Hepatocyte (in vitro differentiated cells): ENCODE measurements around the gene GOLGA2.

Experiments used
- CTCF ChIP-seq: fragments of 200-600 bp; sonication (generic); IDR thresholded peaks from 2 replicates; pipeline ENCODE4 v1.5.1; 2016; ENCODE audit warnings: antibody characterized with exemption, mild to moderate bottlenecking; ENCODE audit not compliant: poor library complexity
- EZH2 ChIP-seq: fragments of 200-600 bp; sonication (generic); IDR thresholded peaks from 2 replicates; pipeline ENCODE4 v1.6.1; 2016; ENCODE audit warnings: antibody characterized with exemption, mild to moderate bottlenecking, borderline replicate concordance

DNA sequence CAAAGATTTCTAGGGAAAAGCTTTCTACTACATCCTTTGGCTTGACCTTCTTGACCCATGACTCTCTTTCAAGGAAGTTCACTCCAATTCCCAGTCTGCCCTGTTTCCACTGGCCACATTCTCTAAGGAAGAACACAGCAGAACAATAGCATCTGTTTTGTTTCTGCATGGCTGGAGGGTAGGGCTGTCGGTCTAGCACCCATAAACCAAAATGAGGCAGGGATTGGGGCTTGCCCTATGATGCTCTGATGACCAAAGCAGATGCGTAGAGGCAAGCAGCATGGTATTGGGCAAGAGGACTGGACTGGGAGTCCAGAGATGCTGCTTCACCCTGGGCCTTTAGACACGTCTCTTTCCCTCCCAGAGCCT lies 24.1 kb downstream of the GOLGA2 start:
- TF ChIP-seq EZH2 = no peak
- no peak for TF ChIP-seq CTCF
